Hepatocyte (in vitro differentiated cells): ENCODE data around the gene CORO2B.

Source experiments
- EZH2 ChIP-seq: fragments of 200-600 bp; sonication (generic); IDR thresholded peaks from 2 replicates; pipeline ENCODE4 v1.6.1; 2016; ENCODE audit warnings: antibody characterized with exemption, mild to moderate bottlenecking, borderline replicate concordance
- TF ChIP-seq, protein P1 (sequence below): fragments of 200-600 bp; sonication (generic); IDR thresholded peaks from 2 replicates; pipeline ENCODE4 v1.5.1; 2016; ENCODE audit warnings: antibody characterized with exemption, mild to moderate bottlenecking; ENCODE audit not compliant: poor library complexity

DNA sequence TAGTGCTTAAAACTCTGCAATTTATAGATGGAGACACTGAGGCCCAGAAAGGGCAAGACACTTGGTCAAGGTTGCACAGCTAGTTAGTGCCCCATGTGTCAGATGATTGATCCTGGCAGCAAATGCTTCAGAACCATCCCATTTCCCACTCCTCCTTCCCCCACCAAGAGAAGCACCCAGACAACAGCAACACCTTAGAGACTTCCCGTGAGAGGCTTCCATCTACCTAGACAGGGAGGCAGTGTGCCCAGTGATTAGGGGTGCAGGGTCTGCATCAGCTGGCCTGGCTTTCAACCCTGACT, 77.6 kb downstream of the CORO2B start:
- TF ChIP-seq, protein P1, sequence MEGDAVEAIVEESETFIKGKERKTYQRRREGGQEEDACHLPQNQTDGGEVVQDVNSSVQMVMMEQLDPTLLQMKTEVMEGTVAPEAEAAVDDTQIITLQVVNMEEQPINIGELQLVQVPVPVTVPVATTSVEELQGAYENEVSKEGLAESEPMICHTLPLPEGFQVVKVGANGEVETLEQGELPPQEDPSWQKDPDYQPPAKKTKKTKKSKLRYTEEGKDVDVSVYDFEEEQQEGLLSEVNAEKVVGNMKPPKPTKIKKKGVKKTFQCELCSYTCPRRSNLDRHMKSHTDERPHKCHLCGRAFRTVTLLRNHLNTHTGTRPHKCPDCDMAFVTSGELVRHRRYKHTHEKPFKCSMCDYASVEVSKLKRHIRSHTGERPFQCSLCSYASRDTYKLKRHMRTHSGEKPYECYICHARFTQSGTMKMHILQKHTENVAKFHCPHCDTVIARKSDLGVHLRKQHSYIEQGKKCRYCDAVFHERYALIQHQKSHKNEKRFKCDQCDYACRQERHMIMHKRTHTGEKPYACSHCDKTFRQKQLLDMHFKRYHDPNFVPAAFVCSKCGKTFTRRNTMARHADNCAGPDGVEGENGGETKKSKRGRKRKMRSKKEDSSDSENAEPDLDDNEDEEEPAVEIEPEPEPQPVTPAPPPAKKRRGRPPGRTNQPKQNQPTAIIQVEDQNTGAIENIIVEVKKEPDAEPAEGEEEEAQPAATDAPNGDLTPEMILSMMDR = no peak
- no peak for TF ChIP-seq EZH2
